ENCODE measurements around the gene KLHL29. TPM values are rescaled to one million over a fixed set of nuclear protein-coding genes. Genes with fewer than 3 reads are reported as not detected.

The KLHL29 gene
- total and polyA plus RNA-seq, 2 experiments from 2014 or later = 1.5 to 6.5 TPM

- TF ChIP-seq REST (IDR thresholded peaks at IDR 0.05; ENCODE audit: unreplicated experiment) = no peak
- no peak for TF ChIP-seq ZNF331 (CRISPR knock-in tag; IDR thresholded peaks at IDR 0.05; ENCODE audit: low read depth)
- TF ChIP-seq EZH2phosphoT487 (IDR thresholded peaks at IDR 0.05; ENCODE audit: unreplicated experiment) = no peak
- TF ChIP-seq POLR2AphosphoS5 (IDR thresholded peaks at IDR 0.05; ENCODE audit: low read depth) = no peak
- TF ChIP-seq ETS1 (IDR thresholded peaks at IDR 0.05) = no peak
- TF ChIP-seq CREB1 (CRISPR knock-in tag; IDR thresholded peaks at IDR 0.05; ENCODE audit: low read depth) = no peak
- TF ChIP-seq STAT1 (IDR thresholded peaks at IDR 0.05; ENCODE audit: unreplicated experiment) = no peak
- TF ChIP-seq ZNF114 (CRISPR knock-in tag; IDR thresholded peaks at IDR 0.05) = no peak
- TF ChIP-seq EZH2 (IDR thresholded peaks at IDR 0.05; ENCODE audit: low read depth, unreplicated experiment) = no peak
These were observed 296.0 kb downstream of the KLHL29 start (continued) for GRCh38 chr2:23680951-23681350.

GRCh38 chr2:23681356-23682140 lies 296.6 kb downstream of the KLHL29 start:
- no peak overlapping the region for H3K27ac ChIP-seq (ENCODE audit: low read depth)
- ATAC-seq = no peak
- H3K36me3 ChIP-seq (ENCODE audit: insufficient read depth) = no peaks in the 10 kb centered on the region
- H3K9me3 Mint-ChIP-seq = peaks cover 6% of the 10 kb centered on the region
- no peak overlapping the region for H3K4me2 ChIP-seq
- no peak overlapping the region for H3K4me3 Mint-ChIP-seq
- no peaks in the 10 kb centered on the region for H3K9me2 ChIP-seq (ENCODE audit: insufficient read depth)
- peaks cover 13% of the 10 kb centered on the region for H3K4me1 Mint-ChIP-seq
- no peak overlapping the region for H3K27ac Mint-ChIP-seq
- peaks cover 7% of the 10 kb centered on the region for H3K27me3 Mint-ChIP-seq (ENCODE audit: insufficient read depth, low read depth, poor library complexity)
- no peaks in the 10 kb centered on the region for H4K20me1 ChIP-seq (replicated peaks; ENCODE audit: insufficient read depth)
- no peaks in the 10 kb centered on the region for H3K27me3 ChIP-seq (ENCODE audit: insufficient read depth)
- H3K4me1 ChIP-seq (ENCODE audit: insufficient read depth) = no peaks in the 10 kb centered on the region
- no peak overlapping the region for H2AFZ ChIP-seq
- no peak overlapping the region for H3K4me3 ChIP-seq
- no peaks in the 10 kb centered on the region for H3K79me2 ChIP-seq (replicated peaks; ENCODE audit: insufficient read depth)
- no peaks in the 10 kb centered on the region for H3F3A ChIP-seq (replicated peaks; ENCODE audit: low read depth)
- no peak for DNase-seq (ENCODE audit: low spot score)
- peaks cover 5% of the 10 kb centered on the region; the same call in 1 of the 3 replicates for H3K36me3 Mint-ChIP-seq (ENCODE audit: low read depth)
- TF ChIP-seq CREB1 (CRISPR knock-in tag; IDR thresholded peaks at IDR 0.05; ENCODE audit: low read depth) = no peak
- TF ChIP-seq CTCF (conservative IDR thresholded peaks at IDR 0.05; ENCODE audit: low read depth in 2 of 2) = no peak
- no peak for TF ChIP-seq ZNF114 (CRISPR knock-in tag; IDR thresholded peaks at IDR 0.05)
- no peak for TF ChIP-seq NANOG (IDR thresholded peaks at IDR 0.05; ENCODE audit: borderline replicate concordance)
- no peak for TF ChIP-seq ETS1 (IDR thresholded peaks at IDR 0.05)
